22Rv1 (cell line): ENCODE measurements around the gene CHDH.

Experiments used
- ZFX ChIP-seq: fragments of 450-650 bp; IDR thresholded peaks from 2 replicates; pipeline ENCODE4 v1.6.1; 2017; ENCODE audit warnings: antibody characterized with exemption, borderline replicate concordance
- TF ChIP-seq, protein P1 (sequence below): fragments of 450-650 bp; IDR thresholded peaks from 2 replicates; pipeline ENCODE4 v1.5.1; 2017; ENCODE audit warnings: mild to moderate bottlenecking

DNA sequence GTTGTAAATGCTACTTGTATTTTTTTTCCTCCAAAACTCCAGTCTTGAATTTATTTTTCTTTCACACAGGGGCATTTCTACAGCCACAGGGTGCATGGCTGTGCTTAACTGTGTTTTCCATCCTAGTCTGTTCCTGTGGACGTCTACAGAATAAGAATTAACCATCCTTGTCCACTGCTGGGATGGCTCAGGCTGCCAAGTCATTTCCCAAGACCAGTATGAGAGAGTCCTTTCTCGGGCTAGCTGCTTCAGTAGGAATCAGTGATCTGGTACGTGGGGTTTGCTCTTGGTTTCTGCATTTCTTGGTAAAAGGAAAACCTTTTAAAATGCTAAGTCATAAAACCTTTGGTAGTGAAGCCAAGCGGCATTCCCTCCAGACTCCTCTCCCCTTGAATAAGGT, 29.8 kb downstream of the CHDH start:
- TF ChIP-seq, protein P1, sequence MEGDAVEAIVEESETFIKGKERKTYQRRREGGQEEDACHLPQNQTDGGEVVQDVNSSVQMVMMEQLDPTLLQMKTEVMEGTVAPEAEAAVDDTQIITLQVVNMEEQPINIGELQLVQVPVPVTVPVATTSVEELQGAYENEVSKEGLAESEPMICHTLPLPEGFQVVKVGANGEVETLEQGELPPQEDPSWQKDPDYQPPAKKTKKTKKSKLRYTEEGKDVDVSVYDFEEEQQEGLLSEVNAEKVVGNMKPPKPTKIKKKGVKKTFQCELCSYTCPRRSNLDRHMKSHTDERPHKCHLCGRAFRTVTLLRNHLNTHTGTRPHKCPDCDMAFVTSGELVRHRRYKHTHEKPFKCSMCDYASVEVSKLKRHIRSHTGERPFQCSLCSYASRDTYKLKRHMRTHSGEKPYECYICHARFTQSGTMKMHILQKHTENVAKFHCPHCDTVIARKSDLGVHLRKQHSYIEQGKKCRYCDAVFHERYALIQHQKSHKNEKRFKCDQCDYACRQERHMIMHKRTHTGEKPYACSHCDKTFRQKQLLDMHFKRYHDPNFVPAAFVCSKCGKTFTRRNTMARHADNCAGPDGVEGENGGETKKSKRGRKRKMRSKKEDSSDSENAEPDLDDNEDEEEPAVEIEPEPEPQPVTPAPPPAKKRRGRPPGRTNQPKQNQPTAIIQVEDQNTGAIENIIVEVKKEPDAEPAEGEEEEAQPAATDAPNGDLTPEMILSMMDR, result no peak
- TF ChIP-seq ZFX, result no peak
